Measurements from ENCODE around the gene SMR3A. TPM values are rescaled to one million over a fixed set of nuclear protein-coding genes. Genes with fewer than 3 reads are reported as not detected.

SMR3A gene
- polyA plus RNA-seq, 1 experiment = not detected

DNA sequence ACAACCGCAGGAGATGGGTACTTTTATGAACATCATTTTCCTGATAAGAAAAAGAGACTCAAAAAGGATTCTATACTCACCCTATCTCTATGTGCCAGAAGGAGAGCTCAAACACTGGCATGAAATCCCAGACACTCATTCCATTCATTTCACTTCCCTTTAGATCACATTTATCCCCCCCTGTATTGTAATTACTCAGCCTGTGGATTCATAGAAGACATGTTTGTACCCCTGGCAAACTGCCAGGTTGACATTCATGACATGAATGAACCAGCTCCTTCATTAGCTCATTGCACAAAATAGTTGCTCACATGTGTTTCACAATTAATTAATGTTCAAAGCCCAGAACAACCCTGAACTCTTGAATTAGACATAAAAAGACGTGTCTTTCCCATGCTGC is 4.9 kb downstream of the SMR3A start:
- TF ChIP-seq, protein P1, sequence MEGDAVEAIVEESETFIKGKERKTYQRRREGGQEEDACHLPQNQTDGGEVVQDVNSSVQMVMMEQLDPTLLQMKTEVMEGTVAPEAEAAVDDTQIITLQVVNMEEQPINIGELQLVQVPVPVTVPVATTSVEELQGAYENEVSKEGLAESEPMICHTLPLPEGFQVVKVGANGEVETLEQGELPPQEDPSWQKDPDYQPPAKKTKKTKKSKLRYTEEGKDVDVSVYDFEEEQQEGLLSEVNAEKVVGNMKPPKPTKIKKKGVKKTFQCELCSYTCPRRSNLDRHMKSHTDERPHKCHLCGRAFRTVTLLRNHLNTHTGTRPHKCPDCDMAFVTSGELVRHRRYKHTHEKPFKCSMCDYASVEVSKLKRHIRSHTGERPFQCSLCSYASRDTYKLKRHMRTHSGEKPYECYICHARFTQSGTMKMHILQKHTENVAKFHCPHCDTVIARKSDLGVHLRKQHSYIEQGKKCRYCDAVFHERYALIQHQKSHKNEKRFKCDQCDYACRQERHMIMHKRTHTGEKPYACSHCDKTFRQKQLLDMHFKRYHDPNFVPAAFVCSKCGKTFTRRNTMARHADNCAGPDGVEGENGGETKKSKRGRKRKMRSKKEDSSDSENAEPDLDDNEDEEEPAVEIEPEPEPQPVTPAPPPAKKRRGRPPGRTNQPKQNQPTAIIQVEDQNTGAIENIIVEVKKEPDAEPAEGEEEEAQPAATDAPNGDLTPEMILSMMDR (IDR thresholded peaks at IDR 0.05; ENCODE audit: low read depth, low read length) = no peak
- H3K4me3 ChIP-seq (ENCODE audit: low read depth, low read length) = no peak overlapping the region
- ChIA-PET POLR2A (no interaction called here), CTCF (no interaction called here)
- H3K27ac ChIP-seq (ENCODE audit: low read depth, low read length) = no peak overlapping the region
- no peaks in the 10 kb centered on the region for H3K9me3 ChIP-seq (ENCODE audit: control insufficient read depth, insufficient read depth, low read length)
- no peaks in the 10 kb centered on the region for H3K27me3 ChIP-seq (ENCODE audit: control insufficient read depth, insufficient read depth, low read length)
- no peak for DNase-seq (ENCODE audit: low read depth, low spot score)

DNA sequence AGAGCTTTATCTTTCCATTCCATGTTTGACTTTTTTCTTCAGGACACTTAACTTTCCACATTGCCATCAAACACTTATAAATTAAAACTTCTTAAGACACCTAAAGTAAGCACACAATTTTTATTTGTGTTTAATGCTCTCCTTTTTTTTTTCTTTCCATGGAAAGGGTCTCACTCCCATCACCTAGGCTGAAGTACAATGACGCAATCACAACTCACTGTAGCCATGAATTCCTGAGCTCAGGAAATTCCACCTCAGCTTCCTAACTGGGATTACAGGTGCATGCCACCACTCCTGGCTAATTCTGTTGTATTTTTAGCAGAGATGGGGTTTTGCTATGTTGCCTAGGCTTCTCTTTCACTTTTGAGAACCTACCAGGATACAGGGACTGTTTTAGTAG is 7.3 kb downstream of the SMR3A start:
- CTCF ChIA-PET = no interaction called here
- POLR2A ChIA-PET = no interaction called here
- TF ChIP-seq, protein P1 (IDR thresholded peaks at IDR 0.05; ENCODE audit: low read depth, low read length) = no peak
- H3K27me3 ChIP-seq (ENCODE audit: control insufficient read depth, insufficient read depth, low read length) = no peaks in the 10 kb centered on the region
- no peak overlapping the region for H3K27ac ChIP-seq (ENCODE audit: low read depth, low read length)
- no peak overlapping the region for H3K4me3 ChIP-seq (ENCODE audit: low read depth, low read length)
- no peak for DNase-seq (ENCODE audit: low read depth, low spot score)
- H3K9me3 ChIP-seq (ENCODE audit: control insufficient read depth, insufficient read depth, low read length) = no peaks in the 10 kb centered on the region

DNA sequence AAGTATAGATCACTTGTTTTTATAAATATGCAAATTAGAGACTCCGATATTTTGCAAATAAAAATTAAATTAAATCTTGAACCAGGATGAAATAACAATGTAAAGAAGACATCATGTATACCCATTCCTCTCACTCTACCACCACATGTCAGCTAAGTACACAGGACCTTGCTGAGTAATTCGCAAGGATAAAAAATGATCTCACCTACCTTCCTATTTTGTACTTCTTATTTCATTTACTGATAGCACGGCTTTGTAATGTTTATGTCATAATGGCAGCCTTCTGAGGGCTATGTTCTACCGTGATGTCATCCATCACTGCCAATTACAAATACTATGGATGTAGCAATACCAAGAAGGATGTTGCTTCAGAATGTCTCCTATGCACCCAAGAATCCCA is 11.4 kb downstream of the SMR3A start:
- Histone ChIP-seq H3K4me3 (ENCODE audit: low read depth, low read length) (no peak overlapping the region), H3K9me3 (ENCODE audit: control insufficient read depth, insufficient read depth, low read length) (no peaks in the 10 kb centered on the region), H3K27ac (ENCODE audit: low read depth, low read length) (no peak overlapping the region), H3K27me3 (ENCODE audit: control insufficient read depth, insufficient read depth, low read length) (no peaks in the 10 kb centered on the region)
- DNase-seq (ENCODE audit: low read depth, low spot score) = no peak
- TF ChIP-seq, protein P1 (IDR thresholded peaks at IDR 0.05; ENCODE audit: low read depth, low read length) = no peak
- POLR2A ChIA-PET = no interaction called here
- CTCF ChIA-PET = no interaction called here

DNA sequence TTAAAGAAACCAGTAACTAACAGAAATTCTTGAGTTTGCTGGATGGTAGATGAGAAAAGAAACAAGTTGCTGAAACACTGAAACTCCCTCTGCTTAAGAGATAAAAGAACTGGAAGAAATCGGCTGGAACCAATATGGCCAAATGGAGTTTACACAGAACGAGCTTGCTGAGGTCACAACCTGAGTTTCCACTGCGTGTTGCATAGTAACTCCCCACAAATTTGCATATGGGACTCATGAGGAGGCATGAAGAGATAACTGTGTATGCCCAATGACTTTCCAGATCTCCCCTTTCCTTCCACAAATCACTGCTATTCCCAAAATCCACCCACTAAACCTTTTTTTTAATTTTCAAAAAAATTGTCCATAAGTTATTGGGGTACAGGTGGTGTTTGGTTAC is 12.2 kb downstream of the SMR3A start:
- no peak overlapping the region for H3K4me3 ChIP-seq (ENCODE audit: low read depth, low read length)

DNA sequence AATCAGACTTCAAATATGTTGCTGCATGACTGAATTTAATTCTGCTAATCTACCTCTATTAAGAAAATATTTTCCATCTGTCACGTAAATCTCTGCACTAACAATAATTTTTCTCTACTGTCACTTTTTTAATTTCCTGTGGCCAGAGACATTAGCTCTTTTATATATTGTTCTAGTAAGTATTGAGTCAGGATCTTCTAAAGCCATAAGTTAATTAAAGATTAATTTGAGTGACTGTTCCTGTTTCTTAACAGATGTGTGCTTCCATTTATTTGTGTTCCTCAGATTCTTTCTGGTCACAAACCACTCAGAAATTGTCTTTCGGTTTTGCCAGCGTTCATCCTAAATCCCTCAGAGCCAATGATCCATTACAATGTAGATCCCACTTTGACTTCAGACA is 20.0 kb downstream of the SMR3A start:
- no peak overlapping the region for H3K4me3 ChIP-seq (ENCODE audit: low read depth, low read length)
- ChIA-PET POLR2A (no interaction called here), CTCF (interaction anchor here (0.6 kb wide), 1 partner anchor 197 kb away, joined by 3 read pairs; no protein-coding TSS in a partner anchor)
- H3K27ac ChIP-seq (ENCODE audit: low read depth, low read length) = no peak overlapping the region
- no peaks in the 10 kb centered on the region for H3K9me3 ChIP-seq (ENCODE audit: control insufficient read depth, insufficient read depth, low read length)
- TF ChIP-seq, protein P1 (IDR thresholded peaks at IDR 0.05; ENCODE audit: low read depth, low read length) = no peak
- H3K27me3 ChIP-seq (ENCODE audit: control insufficient read depth, insufficient read depth, low read length) = no peaks in the 10 kb centered on the region
- no peak for DNase-seq (ENCODE audit: low read depth, low spot score)

More for the DNA sequence above, 12.2 kb downstream of the SMR3A start:
- TF ChIP-seq, protein P1 (IDR thresholded peaks at IDR 0.05; ENCODE audit: low read depth, low read length) = no peak
- Histone ChIP-seq H3K27ac (ENCODE audit: low read depth, low read length) (no peak overlapping the region), H3K9me3 (ENCODE audit: control insufficient read depth, insufficient read depth, low read length) (no peaks in the 10 kb centered on the region), H3K27me3 (ENCODE audit: control insufficient read depth, insufficient read depth, low read length) (no peaks in the 10 kb centered on the region)
- ChIA-PET POLR2A (no interaction called here), CTCF (no interaction called here)
- DNase-seq (ENCODE audit: low read depth, low spot score) = no peak
